Stimulated activated CD4-positive, alpha-beta T cell treated with anti-CD3 and anti-CD28 coated beads, Interleukin-1b, Interleukin-23, amount 100 ng/mL, for 48 hours (primary cell): Measurements from ENCODE around the gene SYNRG.
"Not testable (repeated sequence)": the region's sequence is repeated elsewhere in the genome, so short reads cannot be mapped to it uniquely, and the experiment has no call there.

Experiments
- DNase-seq: peaks from one replicate; pipeline ENCODE4 v3.0.0-alpha.2; 2020

SYNRG gene, protein sequence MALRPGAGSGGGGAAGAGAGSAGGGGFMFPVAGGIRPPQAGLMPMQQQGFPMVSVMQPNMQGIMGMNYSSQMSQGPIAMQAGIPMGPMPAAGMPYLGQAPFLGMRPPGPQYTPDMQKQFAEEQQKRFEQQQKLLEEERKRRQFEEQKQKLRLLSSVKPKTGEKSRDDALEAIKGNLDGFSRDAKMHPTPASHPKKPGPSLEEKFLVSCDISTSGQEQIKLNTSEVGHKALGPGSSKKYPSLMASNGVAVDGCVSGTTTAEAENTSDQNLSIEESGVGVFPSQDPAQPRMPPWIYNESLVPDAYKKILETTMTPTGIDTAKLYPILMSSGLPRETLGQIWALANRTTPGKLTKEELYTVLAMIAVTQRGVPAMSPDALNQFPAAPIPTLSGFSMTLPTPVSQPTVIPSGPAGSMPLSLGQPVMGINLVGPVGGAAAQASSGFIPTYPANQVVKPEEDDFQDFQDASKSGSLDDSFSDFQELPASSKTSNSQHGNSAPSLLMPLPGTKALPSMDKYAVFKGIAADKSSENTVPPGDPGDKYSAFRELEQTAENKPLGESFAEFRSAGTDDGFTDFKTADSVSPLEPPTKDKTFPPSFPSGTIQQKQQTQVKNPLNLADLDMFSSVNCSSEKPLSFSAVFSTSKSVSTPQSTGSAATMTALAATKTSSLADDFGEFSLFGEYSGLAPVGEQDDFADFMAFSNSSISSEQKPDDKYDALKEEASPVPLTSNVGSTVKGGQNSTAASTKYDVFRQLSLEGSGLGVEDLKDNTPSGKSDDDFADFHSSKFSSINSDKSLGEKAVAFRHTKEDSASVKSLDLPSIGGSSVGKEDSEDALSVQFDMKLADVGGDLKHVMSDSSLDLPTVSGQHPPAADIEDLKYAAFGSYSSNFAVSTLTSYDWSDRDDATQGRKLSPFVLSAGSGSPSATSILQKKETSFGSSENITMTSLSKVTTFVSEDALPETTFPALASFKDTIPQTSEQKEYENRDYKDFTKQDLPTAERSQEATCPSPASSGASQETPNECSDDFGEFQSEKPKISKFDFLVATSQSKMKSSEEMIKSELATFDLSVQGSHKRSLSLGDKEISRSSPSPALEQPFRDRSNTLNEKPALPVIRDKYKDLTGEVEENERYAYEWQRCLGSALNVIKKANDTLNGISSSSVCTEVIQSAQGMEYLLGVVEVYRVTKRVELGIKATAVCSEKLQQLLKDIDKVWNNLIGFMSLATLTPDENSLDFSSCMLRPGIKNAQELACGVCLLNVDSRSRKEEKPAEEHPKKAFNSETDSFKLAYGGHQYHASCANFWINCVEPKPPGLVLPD (N-terminal part only)

DNA sequence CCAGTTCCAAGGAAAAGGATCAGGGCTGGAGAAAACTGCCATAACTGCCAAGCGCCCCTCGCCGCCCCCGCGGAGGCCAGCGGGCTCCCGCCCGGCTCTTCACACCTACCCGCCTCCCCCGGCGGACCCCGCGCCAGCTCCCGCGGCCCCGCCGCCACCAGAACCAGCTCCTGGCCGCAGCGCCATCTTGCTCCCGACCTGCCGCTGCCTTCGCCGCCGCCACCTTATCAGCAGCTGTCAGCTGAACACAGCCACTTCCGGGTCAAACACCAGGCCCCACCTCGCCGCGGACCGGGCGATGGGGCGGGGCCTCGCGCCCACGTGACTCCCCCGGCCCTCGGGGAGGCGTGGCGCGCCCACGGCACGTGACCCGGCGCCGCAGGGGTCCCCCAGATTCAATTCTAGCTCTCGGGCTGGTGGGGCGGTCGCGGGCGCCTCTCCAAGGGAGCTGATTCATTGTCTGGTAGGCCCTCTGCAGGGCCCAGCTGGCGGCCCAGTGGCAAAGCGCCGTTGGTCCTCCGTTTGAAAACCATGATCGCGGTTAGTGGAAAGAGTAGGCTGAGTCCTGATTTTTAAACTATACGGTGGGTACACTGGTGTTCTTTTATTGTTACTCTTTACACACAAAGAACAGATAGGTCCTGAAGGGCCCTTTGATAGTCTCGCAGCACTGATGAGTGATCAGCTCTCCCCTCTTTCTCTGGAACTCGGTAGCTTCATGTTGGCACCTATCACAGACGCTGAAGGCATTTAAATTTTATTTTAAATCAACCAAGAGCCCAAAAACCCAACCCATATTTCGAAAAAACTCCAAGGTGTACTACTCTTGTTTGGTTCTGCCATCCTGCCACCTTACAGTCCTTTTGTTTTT is at the start of gene SYNRG:
TSS of gene SYNRG (minus strand) at position 249 of the 871 bp plus-strand sequence. CDS start at position 186, 63 bp downstream.
- DNase-seq: peak; percentile 95

DNA sequence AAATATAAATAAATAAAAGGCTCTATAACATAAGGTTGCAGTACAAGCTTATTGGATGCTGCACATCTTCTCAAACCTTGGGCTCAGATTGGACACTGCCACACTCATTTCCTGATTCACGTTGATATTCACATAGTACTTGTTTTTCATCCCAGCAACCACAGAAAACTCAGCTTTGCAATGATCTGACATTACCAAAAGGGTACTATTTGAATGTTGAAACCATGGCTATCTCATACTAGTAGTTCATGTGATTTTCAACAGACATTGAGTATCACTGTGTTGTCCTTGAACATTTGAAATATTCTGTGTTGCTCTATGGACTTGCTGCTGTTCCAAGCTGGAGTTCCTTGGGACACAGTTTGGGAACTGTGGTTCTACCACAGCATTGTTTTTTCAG is 48.0 kb upstream of the SYNRG start:
- no peak for DNase-seq

DNA sequence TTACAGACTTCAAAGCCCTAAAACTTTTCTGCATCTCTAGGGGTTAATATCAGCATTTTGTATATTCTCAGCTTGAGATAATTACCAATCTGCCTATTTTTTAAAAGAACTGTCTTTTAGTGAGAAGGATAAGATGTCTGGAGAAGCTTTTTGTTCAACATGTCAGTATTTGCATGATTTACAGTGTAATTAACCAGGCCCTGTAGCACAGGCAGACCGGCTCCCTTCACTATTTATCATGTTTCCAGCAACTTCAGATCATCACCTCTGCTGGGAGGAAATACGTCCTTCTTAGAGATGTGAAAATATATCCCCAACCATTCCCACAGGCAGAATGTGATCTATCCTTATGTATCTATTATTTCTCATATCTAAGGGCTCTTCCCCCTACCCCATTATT is 42.6 kb upstream of the SYNRG start:
- no peak for DNase-seq

DNA sequence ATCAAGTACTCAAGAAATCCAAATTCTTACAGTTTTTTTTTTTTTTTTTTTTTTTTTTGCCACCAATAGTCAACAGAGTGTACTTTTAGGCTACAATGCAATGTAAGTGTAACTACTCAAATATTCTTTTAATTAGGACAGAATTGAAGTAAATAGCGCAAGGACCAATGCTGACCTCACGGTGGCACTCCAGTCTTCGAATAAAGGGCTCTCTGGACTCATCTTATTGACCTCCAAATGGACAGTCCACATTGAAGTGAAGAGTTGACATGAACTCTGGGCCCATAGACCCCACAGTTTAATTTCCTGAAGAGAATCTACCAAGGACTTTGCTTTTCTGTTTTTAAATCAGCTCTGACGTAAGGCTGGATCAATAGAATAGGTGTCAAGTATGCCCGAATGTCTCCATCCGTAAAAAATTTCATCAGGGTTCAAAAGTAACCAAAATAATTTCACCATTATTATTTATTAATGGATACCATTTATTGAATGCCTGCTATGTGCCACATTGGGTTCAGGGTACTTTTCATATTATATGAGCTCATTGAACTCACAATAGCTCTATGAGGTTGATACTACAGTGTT is 41.3 kb upstream of the SYNRG start:
- no peak for DNase-seq

DNA sequence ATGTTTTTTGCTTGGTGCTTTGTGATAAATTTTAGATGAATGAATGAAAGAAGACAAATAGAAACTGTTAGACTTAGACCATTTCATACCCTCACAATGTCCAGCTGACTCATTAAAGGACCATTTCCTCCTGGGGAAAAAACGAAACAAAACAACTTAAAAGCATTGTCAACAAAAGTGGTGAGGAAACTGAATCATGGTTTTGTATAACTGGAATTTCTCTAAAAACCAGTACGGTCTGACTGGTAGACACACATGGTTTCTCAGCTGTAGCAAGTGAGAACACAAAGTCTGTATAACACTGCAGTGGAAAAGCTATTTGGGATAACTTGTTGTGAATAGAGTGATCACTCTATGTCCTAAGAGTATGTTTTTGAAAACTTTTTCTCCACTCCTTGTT is 39.3 kb upstream of the SYNRG start:
- DNase-seq: no peak

DNA sequence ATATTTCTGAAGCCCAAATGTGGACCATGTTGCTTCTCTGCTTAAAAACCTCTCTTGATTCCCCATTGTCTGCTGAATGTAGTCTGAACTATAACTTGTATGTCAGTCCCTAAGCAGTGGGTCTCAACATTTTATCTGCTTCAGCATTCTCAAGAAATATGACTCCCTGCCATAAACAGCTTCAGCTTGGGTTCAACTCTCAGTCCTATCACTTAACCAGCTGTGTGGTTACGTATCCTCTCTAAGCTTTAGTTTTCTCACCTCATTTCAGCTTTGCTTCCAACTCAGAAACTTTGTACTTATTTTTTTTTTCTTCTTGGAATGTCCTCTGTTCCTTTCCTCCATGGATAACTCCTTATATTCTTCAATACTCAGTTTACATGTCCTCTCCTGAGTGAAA is 38.6 kb upstream of the SYNRG start:
- no peak for DNase-seq

DNA sequence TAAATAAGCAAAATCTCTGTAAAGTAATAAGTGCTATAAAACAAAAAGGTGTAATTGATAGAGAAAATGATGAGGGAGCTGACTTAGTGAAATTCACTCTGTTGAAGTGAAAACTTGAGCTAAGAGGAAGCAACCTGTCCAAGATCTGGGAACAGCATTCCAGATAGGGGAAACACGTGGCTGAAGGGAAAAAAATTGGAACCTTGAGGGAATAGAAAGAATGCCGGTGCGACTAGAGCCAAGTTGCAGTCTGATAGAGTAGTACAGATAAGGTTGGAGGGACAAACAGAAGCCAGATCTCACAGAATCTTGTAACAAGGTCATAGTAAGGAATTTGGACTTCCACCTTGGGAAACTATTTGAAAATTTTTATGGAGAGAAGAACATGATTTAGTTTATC is 34.7 kb upstream of the SYNRG start:
- DNase-seq: no peak

DNA sequence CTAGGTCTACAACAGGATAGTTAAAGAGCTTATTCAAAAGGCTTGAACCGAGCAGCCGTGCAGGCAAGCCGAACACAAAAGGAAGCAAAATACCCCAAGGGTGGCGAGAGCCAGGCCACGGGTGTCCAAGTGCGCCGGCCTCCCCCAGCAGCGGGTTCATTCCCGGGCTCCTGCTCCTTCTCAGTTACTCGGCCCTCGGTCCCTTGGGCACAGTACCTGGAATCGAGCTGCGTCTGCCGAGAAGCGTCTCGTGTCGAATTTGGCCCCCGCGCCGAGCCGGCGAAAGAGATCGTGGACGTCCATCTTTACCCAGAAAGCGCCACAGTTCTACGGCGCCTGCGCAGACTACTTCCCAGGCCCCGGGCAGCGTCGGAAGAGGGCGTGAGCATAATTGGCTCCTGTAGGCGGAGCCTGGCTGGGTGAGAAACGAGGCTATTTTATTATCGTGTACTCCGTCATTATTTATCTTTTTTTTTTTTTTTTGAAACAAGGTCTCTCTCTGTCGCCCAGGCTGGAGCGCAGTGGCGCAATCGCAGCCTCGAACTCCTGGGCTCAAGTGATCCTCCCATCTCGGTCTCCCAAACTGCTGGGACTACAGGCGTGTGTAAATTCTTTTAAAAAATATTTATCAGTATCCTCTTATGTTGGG is 34.0 kb upstream of the SYNRG start, which contains the start of gene DDX52:
TSS of gene DDX52 (minus strand) at position 329 of the 649 bp plus-strand sequence. CDS start at position 303, 26 bp downstream.
- DNase-seq: peak; percentile 87

DNA sequence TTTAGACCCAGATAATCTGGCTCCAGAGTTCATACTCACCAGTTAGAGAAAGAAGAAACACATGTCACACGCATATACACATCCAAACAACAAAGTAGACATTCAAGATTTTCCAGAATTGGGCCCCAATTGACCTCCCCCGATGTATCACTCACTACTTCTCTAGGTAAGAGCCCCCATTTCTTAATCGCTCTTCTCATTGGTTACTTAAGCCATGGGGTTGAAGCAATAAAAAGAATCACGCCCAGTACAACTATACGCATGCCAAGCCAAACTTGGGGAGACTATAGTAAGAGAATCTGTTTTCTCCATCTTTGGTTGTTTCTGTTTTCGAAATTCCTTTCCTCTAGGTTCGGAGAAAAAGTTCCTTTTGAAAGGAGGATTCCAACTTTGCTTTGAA is 33.5 kb upstream of the SYNRG start:
- DNase-seq: no peak

DNA sequence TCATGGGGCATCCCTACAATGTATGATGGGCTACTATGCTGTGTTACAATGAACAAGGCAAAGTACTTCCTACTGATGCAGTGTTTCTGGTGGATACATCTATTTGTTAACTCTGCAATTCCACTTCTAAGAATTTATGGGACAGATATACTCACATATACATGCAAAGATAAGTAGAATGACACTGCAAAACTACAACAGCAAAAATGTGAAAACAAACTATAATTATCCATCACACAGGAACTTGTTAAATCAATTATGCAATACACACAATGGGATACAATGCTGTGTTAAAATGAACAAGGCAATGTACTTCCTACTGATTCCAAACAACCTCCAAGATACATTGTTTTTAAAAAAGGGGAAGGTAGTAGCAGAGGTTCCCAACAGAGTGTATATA is 30.8 kb upstream of the SYNRG start:
- no peak for DNase-seq

DNA sequence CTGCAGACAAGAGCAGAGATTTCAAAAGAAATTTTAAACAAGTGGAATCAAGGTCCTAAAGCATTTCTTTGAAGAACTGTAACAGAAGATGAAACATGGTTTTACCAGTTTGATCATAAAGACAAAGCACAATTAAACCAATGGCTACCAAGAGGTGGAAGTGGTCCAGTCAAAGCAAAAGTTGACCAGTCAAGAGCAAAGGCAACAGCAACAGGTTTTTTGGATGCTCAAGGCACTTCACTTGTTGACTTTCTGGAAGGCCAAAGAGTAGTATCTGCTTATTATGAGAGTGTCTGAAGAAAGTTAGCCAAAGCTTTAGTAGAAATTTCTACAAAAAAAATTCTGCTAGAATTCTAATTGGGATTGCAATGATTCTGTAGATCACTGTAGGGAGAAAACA is 28.7 kb upstream of the SYNRG start:
- DNase-seq: no peak

DNA sequence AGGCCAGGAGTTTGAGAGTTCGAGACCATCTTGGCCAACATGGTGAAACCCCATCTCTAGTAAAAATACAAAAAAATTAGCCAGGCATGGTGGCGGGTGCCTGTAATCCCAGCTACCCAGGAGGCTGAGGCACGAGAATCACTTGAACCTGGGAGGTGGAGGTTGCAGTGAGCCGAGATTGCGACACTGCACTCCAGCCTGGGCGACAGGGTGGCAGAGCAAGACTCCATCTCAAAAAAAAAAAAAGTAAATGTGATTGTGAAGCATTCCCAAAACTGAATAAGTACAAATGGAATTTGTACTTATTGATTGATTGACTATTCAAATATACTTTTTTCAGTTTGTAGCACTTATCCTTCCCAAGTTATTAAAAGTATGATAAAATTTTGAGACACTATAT is 7.2 kb upstream of the SYNRG start:
- not testable (repeated sequence) for DNase-seq

DNA sequence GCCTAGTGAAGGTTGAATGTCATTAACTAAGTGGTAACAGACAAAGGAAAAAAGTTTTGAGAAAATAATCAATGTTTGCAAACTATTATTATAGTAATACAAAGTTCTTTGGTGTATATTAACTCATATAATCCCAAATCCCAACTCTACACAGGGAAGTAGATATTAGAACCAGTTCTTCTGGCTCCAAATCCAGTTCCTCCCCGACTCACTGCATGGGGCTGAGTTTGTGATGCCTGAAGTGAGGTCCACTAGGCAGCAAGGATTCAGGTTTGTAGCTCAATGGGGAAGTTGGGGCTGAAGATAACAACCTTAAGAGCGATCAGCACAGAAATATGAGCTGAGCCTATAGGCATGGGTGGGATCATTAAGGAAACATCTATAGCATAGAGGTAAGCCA is 5.6 kb upstream of the SYNRG start:
- no peak for DNase-seq

DNA sequence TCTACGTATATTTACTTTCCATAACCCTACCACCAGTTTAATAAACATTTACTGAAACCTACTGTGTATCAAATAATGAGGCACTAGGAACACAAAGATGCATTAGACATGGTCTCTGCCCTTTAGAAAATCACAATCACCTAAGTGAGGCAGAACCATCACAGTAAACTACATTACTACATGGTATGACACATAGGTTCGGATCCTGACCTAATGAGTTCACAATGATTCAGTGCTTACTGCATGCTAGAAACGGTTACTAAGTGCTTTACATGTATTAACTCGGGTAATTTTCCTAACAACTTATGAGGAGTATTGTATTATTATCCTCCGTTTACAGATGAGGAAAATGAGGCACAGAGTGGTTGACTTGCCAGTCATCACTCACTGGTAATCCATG is 5.2 kb upstream of the SYNRG start:
- DNase-seq: no peak

DNA sequence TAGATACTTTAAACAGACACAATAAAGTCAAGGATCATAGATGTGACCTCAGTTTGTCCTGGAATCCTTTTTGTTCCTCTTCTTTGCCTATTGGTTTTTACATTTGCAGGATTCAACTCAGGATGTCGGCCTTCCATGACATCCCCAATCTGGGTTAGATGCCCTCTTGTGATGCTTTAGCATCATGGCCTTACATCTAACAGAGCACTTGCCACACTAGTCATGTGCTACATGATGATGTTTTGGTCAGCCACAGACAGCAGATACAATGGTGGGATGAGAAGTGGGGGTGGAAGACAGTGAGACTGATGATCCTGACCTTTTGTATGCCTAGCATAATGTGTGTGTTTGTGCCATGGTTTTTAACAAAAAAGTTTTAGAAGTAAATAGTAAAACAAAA is 1.8 kb upstream of the SYNRG start:
- DNase-seq: no peak

DNA sequence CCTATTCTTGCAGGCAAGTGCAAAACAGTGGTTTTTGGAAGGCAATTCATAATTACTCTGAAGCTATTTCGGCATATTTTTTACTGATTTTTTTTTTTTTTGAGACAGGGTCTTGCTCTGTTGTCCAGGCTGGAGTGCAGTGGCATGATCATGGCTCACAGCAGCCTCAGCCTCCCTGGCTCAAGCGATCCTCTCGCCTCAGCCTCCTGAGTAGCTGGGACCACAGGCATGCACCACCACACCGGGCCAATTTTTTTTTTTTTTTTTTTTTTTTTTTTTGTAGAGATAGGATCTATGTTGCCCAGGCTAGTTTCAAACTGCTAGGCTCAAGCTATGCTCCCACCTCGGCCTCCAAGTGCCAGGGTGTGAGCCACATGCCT is 813 bp upstream of the SYNRG start:
- not testable (repeated sequence) for DNase-seq

DNA sequence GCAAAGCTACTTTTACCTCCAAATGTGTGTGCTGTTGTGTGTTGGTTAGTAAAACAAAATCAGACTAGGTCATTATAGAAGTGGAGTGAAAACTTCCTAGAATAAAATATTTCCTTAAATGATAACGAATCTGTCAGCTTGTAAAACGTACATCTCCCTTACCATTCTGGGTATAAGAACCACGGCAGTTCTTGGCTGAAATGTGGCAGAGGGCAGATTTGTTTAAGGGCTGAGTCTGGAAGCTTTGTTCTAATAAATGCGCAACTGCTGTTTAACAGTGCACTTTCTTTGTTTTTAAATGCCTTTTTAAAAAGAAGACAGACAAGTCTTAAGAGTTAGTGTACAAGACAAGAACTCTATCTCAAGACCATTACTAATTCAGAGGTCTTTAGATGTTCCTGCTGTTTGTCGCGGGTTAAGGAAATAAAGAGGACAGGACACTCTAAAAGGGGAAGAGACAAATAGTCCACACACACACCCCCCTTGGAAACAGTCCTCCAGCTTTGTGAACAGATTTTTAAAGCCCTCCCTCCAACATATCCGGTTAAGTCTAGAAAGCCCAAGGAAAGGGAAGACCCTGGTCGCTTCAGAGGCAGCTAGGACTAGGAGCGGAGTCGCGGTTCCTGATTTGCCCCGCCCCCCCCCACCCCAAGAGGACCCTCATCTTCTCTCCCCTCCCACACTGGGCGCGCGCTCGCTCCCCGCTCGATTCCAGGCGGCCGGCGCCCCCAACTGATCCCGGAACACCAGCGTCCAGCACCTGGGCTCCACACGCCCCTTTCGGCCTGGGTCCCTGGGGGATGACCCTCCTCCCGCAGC is 658 bp downstream of the SYNRG start:
- DNase-seq: no peak

DNA sequence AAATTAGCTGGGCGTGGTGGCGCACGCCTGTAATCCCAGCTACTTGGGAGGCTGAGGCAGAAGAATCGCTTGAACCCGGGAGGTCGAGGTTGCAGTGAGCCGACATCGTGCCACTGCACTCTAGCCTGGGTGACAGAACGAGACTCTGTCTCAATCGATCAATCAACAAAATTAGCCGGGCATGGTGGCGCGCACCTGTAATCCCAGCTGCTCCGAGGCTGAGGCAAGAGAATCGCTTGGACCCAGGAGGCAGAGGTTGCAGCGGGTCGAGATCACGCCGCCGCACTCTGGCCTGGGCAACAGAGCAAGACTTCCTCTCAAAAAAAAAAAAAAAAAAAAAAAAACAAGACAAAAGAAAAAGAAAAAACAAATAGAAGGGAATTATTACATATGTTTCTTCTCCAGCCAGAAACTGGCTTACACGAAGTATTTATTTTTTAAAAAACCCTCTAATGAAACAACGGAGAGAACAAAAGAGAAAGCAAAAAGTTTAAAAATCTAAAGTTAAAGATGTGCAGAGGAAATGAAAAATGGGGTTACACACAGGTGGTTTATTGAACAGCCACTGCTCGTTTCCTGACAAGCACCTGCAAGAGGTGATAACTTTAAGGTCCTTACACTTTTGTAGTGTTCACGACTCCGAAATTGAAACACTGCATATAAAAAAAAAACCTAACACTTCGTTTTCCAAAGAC is 1.4 kb downstream of the SYNRG start:
- DNase-seq: no peak

DNA sequence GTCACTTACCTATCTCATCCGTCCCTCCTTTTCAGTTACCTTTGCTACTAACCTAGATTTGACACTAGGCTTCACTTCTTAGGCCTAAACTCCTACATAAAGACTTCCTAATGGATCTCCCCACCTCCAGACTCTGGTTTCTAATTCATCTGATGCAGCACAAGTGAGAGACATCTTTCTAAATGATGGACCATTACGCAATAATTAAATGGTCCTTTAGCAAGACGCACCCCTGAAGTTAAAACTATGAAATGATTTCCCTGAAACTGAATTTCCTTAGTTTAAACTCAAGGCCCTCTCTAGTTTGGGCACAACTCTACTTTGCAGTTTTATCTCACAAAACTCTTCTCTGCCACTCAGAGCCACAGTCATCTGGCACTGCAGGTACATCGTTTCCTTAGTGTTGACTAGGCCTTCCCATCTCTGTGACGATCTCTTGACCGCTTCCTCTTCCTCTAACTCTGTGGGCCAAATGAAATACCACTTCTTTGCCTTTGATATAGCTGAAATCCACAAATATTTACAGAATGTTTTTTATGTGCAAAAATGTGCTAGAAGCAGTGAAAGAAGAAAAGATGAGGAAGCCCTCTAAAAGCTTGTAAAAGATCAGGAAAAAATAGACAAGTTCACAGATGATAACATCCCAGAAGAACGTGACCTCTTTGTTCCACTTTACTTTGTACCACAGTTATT is 3.3 kb downstream of the SYNRG start:
- DNase-seq: peak; percentile 44
